ENCODE data around the gene SCRN3. TPM values are rescaled to one million over a fixed set of nuclear protein-coding genes. Genes with fewer than 3 reads are reported as not detected.

Gene SCRN3
- polyA plus RNA-seq, 1 experiment, result 22.8 TPM

DNA sequence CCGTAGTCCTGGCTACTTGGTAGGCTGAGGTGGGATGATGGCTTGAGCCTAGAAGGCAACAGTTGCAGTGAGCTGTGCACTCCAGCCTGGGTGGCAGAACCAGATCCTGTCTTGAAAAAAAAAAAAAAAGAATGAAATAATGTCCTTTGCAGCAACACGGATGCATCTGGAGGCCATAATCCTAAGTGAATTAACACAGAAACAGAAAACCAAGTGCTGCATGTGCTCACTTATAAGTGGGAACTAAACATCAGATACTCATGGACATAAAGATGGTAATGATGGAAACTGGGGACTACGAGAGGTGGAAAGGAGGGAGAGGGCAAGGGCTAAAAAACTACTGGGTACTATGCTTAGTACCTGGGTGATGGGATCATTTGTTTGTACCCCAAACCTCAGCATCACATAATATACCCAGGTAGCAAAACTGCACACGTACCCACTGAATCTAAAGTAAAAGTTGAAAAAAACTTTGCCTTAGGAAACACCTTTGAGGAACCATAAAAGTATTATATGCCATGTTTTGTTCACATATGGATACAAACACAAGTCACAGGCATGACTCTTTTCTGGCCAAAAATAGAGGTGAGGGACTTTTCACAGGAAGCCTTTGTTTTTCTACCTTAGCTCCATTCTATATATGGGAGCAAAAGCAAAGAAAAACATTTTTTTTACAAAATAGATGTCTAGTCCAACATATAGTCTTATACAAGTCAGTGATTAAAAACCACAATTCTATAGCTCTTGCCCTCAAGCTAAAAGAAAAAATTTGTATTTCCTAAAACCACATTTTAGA is 54.7 kb downstream of the SCRN3 start:
- CTCF ChIA-PET, result interaction anchor here (1.1 kb wide), 1 partner anchor 12 kb away, joined by 7 read pairs; no protein-coding TSS in a partner anchor
- POLR2A ChIA-PET, result no interaction called here

DNA sequence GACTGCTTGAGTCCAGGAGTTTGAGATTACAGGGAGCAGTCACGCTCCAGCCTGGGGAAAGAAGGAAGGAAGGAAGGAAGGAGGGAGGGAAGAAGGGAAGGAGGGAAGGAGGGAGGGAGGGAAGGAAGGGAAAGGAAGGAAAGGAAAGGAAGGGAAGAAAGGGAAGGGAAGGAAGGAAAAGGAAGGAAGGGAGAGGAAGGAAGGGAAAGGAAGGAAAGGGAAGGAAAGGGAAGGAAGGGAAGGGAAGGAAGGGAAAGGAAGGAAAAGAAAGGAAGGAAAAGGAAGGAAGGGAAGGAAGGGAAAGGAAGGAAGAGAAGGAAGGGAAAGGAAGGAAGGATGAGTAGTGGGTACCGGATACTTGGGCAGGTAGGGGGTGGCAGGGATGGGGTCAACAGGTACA is 59.0 kb downstream of the SCRN3 start:
- H3K9me3 ChIP-seq (ENCODE audit: control insufficient read depth, insufficient read depth, low read length), result no peaks in the 10 kb centered on the region
- no peak overlapping the region for H3K4me3 ChIP-seq (ENCODE audit: low read depth, low read length)
- TF ChIP-seq, protein P1, sequence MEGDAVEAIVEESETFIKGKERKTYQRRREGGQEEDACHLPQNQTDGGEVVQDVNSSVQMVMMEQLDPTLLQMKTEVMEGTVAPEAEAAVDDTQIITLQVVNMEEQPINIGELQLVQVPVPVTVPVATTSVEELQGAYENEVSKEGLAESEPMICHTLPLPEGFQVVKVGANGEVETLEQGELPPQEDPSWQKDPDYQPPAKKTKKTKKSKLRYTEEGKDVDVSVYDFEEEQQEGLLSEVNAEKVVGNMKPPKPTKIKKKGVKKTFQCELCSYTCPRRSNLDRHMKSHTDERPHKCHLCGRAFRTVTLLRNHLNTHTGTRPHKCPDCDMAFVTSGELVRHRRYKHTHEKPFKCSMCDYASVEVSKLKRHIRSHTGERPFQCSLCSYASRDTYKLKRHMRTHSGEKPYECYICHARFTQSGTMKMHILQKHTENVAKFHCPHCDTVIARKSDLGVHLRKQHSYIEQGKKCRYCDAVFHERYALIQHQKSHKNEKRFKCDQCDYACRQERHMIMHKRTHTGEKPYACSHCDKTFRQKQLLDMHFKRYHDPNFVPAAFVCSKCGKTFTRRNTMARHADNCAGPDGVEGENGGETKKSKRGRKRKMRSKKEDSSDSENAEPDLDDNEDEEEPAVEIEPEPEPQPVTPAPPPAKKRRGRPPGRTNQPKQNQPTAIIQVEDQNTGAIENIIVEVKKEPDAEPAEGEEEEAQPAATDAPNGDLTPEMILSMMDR (IDR thresholded peaks at IDR 0.05; ENCODE audit: low read depth, low read length), result no peak
- DNase-seq (ENCODE audit: low read depth, low spot score), result no peak
- POLR2A ChIA-PET, result no interaction called here
- CTCF ChIA-PET, result interaction anchor here (1.5 to 2.0 kb wide), 2 partner anchors 8 to 92 kb away, joined by 3 to 8 read pairs; no protein-coding TSS in a partner anchor
- no peaks in the 10 kb centered on the region for H3K27me3 ChIP-seq (ENCODE audit: control insufficient read depth, insufficient read depth, low read length)
- no peak overlapping the region for H3K27ac ChIP-seq (ENCODE audit: low read depth, low read length)

More for the DNA sequence above, 54.7 kb downstream of the SCRN3 start:
- no peak overlapping the region for H3K4me3 ChIP-seq (ENCODE audit: low read depth, low read length)
- H3K27ac ChIP-seq (ENCODE audit: low read depth, low read length), result no peak overlapping the region
- no peaks in the 10 kb centered on the region for H3K27me3 ChIP-seq (ENCODE audit: control insufficient read depth, insufficient read depth, low read length)
- TF ChIP-seq, protein P1 (IDR thresholded peaks at IDR 0.05; ENCODE audit: low read depth, low read length), result no peak
- no peaks in the 10 kb centered on the region for H3K9me3 ChIP-seq (ENCODE audit: control insufficient read depth, insufficient read depth, low read length)
- DNase-seq (ENCODE audit: low read depth, low spot score), result no peak

DNA sequence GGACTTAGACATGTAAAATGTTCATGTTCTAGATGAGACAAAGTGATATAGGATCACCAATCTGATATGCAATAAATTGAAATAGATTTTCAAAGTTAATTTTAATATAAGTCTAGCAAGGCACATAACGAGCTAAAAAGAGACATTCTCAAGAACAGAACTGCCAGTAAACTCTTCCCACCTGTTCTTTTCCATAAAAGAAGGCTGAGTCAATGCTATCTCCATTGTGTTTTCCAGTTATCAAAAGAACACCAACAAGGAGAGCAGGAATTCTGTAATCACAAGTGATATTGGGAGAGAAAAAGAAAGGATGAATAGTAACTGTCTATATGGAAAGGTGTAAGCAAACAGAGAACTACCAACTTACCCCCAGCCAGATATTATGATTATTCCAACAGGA is 65.7 kb downstream of the SCRN3 start:
- ChIA-PET CTCF (interaction anchor here (0.8 to 5.6 kb wide), 14 partner anchors 12 to 302 kb away, joined by 3 to 142 read pairs (median 17); partner anchors contain the start of gene GPR155), POLR2A (no interaction called here)
- no peak for DNase-seq (ENCODE audit: low read depth, low spot score)
- Histone ChIP-seq H3K27ac (ENCODE audit: low read depth, low read length) (no peak overlapping the region), H3K27me3 (ENCODE audit: control insufficient read depth, insufficient read depth, low read length) (no peaks in the 10 kb centered on the region), H3K9me3 (ENCODE audit: control insufficient read depth, insufficient read depth, low read length) (no peaks in the 10 kb centered on the region), H3K4me3 (ENCODE audit: low read depth, low read length) (no peak overlapping the region)
- TF ChIP-seq, protein P1 (IDR thresholded peaks at IDR 0.05; ENCODE audit: low read depth, low read length), result no peak

DNA sequence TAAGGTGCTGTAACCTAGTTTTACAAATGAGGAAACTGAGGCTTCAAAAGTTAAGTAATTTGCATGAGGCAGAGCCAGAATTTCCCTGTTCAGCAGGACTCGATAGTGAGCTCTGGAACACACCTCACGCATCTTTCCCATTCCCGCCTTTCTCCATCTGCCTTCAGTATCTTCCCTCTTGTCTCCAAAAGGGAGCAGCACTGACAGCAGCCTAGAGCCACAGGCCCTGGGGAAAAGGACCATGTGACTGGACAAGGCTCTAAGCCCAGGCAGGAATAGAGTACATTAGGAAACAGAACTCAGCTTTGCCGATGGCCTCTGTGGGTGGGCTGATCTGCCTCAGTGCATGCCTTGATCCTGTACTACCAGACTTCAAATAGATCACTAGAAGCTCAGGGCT is 69.8 kb downstream of the SCRN3 start:
- ChIA-PET CTCF (interaction anchor here (0.7 to 1.7 kb wide), 4 partner anchors 81 to 222 kb away, joined by 3 to 11 read pairs (median 6); no protein-coding TSS in a partner anchor), POLR2A (interaction anchor here (0.6 kb wide), 1 partner anchor 112 kb away, joined by 4 read pairs; no protein-coding TSS in a partner anchor)
- TF ChIP-seq, protein P1 (IDR thresholded peaks at IDR 0.05; ENCODE audit: low read depth, low read length), result peak; percentile 11; the same call in 1 of the 2 replicates
- DNase-seq (ENCODE audit: low read depth, low spot score), result no peak
- Histone ChIP-seq H3K27ac (ENCODE audit: low read depth, low read length) (no peak overlapping the region), H3K27me3 (ENCODE audit: control insufficient read depth, insufficient read depth, low read length) (no peaks in the 10 kb centered on the region), H3K9me3 (ENCODE audit: control insufficient read depth, insufficient read depth, low read length) (no peaks in the 10 kb centered on the region), H3K4me3 (ENCODE audit: low read depth, low read length) (no peak overlapping the region)

DNA sequence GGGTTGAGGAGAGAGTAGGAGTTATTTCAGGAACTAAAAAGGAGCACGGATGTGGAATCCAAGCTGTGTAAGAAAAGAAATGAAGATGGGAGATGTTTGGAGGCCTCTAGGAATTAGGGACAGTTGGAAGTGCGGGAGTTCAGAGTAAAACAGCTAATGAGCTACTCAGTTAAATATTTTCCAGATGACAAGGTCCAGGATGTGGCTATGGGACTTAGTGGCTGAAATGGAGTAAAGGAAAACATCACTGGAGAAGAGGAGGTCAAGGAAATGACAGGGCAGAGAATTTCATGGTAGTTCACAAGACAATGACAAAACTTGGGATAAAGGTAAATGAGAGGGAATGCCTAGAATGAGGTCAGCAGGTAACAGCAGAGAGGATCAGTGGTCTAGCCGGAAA is 78.3 kb downstream of the SCRN3 start:
- H3K4me3 ChIP-seq (ENCODE audit: low read depth, low read length), result no peak overlapping the region
- no peak for DNase-seq (ENCODE audit: low read depth, low spot score)
- H3K27ac ChIP-seq (ENCODE audit: low read depth, low read length), result no peak overlapping the region
- TF ChIP-seq, protein P1 (IDR thresholded peaks at IDR 0.05; ENCODE audit: low read depth, low read length), result no peak
- ChIA-PET POLR2A (no interaction called here), CTCF (interaction anchor here (0.5 to 4.7 kb wide), 3 partner anchors 11 to 73 kb away, joined by 3 to 40 read pairs (median 4); no protein-coding TSS in a partner anchor)
- H3K27me3 ChIP-seq (ENCODE audit: control insufficient read depth, insufficient read depth, low read length), result no peaks in the 10 kb centered on the region
- H3K9me3 ChIP-seq (ENCODE audit: control insufficient read depth, insufficient read depth, low read length), result no peaks in the 10 kb centered on the region

All from AG04450 (cell line).